DMS79 (cell line): ENCODE measurements around the gene CMTM3.
"Not testable (repeated sequence)": the region's sequence is repeated elsewhere in the genome, so short reads cannot be mapped to it uniquely, and the experiment has no call there.

Source experiments
- DNase-seq: peaks from one replicate; lab custom pipeline; 2025; lab: John Stamatoyannopoulos, UW

The CMTM3 gene

DNA sequence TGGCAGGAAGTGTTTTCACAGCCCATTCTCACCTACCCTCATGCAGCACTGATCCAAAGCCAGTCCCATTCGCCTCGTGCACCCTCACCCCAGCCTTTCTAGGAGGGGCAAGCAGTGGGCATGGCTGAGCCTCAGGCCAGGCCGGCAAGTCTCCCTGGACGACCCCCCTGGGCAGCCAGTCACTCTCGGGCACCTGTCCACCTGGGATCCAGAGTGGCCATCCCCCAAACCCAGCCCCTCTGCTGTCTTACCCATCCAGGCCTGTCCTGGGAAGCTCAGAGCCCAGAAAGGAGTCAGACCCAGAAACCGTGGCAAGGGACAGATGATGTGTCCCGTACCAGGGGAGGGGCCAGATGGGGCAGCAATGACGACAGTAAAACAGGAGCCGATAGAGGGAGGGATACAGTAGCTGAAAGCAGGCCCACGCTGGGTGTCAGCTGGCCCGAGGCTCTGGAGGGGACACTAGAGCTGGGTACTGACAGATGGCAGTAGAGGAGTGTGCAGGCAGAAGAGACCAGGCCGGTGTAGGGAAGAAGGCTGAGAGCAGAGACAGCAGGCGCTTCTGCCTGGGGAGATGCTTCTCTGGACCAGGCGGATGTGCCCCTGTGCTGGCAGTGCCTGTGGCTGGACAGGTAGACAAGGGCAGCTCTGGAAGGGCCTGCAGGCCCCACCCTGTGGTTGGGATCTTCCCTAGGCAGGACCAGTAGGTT, 5.8 kb downstream of the CMTM3 start:
- DNase-seq, result no peak

DNA sequence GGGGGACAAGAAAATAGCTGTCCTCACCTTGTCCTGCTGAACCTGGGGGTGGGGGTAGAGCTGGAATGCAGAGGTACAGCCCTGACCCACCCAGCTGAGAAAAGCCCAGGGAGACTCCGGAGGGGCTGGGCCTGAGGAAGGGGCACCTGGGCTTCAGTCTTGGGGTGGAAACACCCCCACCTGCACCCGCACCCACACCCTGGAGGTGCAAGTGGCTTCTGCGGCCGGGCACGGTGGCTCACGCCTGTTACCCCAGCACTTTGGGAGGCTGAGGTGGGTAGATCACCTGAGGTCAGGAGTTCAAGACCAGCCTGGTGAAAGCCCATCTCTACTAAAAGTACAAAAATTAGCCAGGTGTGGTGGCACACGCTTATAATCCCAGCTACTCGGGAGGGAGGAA, 7.4 kb downstream of the CMTM3 start:
- DNase-seq, result not testable (repeated sequence)

DNA sequence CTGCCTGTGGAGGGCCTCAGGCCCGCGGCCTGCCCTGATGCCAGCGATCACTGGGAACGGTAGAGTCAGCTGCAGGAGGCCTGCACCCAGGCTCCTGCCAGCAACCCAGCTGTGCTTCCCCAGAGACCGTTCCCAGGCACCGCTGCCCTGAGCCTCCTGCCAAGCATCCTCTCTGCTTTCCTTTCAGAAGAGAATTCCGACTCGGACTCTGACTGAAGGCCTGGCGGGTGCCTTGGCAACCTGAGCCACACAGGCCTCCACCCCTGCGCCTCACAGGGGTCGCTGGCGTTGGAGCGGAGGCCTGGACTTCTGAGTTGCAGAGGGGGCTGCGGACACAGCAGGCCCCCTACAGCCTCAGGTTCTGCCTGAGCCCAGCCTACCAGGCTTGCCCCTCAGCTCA, 7.9 kb downstream of the CMTM3 start:
- DNase-seq, result no peak

DNA sequence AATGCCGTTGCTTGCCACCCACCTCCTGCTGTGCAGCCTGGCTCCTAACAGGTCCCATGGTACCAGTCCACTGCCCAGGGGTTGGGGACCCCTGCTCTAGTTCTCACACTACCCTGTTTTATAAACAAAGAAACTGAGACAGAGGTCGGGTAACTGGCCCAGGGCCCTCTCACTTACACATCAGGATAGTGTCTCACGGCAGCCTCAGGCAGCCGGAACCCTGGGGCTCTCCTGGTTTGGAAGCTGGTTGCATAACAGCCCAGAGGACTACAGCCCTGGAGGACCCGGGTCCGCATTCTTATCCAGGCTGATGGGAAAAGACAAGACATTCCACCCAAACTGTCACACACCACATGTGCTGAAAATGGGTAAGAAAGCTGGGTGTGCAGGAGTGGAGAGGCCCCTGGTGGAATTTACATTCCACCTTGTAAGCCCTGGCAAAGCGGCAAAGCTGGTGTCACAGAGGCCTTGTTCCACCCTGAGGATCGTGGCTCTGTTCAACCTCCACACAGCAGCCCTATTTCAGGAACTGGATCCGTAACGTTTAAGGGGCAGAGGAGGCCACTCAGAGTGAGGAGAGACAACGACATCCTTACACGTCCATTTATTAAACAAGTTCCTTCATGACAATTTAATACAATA, 9.8 kb downstream of the CMTM3 start:
- DNase-seq, result no peak

DNA sequence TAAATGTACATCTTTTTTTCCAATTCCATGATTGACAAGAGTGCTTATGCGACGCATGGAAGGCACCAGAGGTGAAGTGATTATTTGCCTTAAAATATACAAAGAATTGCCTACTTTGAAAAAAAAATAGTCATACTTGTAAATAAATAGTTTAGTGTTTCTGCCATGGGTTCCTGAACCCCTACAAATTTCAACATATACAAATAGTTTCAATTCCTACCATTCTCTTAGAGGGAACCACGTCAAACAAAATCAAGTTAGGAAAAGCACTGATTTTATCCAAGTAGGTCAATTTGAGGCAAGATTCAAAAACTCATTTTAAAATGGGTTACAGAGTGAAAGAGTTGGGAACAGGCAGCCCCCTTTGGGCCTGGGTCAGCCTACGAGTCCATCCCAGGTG, 11.7 kb downstream of the CMTM3 start:
- no peak for DNase-seq

DNA sequence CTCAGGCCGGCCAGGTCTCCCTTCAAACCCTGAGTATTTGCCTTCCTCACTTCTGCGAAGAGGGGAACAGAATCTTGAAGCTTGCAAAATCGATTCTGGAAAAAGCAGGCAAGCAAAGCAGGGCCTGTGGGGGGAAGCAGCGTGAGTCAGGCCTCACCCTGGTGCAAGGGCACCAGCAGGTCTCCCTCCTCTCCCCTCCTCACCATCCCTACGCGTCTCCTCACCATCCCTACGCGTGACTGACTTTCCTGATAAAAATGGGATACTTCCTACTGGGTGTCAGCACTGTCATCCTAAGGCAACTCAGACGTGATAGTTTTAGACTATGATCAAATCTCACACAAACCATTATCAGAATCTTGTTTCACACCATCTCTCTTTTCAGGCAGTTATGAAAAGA, 12.1 kb downstream of the CMTM3 start:
- no peak for DNase-seq

DNA sequence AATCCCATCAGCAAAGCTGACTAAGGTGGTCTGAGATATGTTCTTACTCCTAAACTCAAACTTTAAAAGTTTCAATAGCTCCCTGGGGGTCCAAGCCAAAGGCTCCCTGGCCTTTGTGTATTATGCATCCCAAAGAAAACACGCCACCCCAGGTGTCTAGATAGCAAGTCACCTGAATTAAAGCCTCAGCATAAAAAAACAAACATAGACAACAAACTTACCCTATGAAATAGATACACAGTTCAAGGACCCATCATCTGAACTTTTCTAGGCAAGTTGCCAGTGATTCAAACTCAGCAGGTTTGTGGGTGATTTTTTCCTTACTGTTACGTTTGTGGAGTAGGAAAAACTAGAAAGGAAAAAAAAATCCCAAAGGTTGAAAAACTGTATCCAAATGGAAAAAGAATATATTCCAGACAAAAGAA, 12.5 kb downstream of the CMTM3 start:
- no peak for DNase-seq

DNA sequence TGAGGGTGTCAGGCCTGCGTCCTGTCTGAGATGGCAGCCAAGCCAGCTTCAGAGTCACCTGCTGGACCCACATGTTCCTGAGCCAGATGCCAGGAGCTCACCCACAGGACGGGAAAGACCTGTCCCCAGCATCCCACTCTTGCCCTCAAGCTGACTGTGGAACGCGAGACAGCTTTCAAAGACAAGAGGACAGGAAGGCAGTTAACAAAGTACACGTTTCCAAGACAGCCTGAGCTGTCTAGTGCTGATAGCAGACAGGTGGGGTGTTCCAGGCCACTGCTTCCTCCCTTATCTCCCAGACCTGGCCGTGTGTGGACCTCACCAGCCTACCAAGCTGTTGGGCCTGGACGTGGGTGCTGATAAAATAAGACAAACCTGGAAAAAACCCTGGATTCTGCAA, 13.2 kb downstream of the CMTM3 start:
- no peak for DNase-seq

DNA sequence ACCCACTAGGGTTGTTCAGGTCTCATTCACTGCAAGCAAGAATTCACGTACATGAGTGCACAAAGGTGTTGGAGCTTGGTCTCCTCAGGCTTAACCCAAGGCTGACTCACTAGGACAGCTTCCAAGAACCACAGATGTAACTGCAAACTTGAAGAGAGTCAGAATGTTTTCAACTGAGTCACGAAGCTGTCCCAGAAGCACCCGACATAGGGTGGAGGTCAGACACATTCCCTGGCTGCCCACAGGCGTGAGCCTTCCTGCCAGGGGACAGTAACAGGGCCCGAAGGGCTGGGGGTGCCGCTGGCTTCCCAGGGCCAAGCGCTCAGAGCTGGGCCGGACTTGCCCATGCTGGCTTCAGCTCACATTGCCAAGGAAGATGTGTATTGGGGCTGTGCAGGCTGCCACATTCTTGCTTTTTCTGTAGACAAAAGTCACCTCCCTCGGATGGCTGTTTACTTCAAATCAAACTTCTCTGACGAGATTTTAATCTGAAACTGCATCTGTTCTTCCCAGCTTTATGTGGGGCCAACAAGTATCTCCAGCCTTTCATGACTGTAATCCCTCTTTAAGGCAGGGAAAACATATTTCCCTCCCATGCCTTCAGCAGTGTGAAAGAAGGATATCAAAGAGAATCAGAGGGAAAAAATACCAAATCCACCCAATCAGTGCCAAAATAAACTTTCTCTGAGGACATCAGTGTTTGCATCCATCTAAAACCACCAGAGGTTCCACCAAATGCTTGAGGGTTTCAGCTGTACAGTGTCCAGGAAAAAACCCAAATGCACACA, 14.3 kb downstream of the CMTM3 start:
- DNase-seq, result no peak

DNA sequence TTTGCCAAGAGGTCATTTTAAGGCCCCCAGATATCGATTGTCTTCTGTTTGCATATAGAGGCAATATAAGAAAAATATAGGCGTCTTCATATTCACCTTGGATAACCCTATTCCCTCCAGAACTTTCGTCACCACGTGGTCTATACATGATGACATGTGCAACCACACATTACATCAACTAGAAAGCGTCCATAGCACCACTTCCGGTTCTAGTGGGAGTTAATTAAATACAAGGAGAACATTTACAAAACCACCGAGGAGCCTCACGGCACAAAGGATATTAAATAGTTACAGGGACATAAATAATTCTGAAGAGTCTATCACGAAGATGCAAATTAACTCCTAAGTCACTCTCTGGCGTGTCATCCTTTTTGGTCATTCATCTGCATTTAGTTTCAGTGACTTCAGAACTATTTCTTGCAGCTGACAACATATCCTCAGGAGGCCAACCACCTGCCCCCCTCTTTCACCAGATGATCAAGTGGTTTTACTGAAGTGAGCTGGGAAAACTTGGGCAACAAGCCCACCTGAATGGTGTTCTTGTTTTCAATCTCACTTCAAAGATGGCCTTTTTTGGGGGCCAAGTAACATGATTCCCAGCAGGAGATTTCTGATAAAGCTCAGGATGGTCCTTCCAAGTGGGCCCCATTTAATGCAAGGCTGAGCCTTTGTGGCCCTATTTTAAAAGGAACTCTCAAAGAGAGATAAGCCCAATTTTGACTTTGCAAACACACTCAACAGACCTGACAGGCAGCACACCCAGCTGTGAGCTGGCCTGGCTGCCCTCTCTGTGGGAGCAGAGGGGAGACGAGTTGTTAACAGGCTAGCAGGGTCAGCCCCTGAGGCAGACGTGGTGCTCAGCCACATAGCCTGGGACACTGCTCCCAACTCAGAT, 15.3 kb downstream of the CMTM3 start:
- peak; percentile 42 for DNase-seq

DNA sequence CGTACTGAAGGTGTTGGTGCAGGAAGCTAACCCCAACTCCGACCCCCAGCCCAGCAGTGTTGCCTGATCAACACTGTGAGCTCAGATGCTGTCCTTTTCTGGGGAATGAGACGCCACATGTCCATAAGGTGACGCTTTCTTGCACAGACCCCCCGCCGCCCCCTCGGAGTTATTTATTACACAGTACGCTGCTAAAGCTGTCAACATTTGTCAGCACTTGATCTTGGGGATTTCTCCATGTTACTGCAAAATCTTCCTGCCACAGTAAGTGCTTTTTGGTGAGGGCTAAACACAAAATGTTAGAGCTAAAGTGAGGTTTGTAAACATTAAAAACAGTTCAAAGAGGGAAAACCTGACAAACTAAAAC, 15.9 kb downstream of the CMTM3 start:
- DNase-seq, result no peak

DNA sequence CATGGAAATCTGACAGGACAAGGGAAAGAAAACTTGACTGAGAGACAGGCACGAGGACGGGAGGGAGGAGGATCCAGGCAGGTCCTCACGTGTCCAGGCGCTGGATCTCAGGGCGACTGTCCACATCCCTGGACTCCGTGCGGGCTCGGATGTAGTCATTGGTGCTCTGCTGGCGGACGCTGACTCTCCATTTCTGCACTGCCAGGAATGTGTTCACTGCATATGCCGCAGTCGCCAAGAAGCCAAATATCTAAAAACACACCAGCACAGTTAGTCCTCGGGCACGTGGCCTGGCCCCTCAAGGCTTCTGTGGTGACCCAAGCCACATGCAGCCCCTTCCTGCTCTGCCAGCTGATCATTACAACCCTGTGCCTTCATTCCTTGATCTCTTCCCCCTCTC, 17.5 kb downstream of the CMTM3 start:
- no peak for DNase-seq

DNA sequence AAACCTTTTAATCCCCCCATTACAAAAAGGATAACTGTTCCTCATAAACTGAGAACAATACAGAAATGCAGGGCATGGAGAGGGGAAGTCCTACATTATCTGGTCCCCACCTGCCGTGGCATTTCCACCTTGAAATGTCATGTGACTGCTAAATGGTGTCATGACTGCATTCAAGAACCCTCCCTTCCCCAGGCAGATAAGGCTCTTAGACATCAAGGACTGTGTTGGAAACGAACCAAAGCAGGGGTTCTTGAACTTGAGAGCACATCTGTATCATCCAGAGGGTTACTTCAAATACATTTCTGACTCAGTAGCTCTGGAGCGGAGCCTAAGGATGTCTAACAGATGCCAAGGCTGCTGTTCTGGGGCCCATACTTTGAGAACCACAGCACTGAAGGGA, 18.4 kb downstream of the CMTM3 start:
- peak; percentile 30 for DNase-seq

DNA sequence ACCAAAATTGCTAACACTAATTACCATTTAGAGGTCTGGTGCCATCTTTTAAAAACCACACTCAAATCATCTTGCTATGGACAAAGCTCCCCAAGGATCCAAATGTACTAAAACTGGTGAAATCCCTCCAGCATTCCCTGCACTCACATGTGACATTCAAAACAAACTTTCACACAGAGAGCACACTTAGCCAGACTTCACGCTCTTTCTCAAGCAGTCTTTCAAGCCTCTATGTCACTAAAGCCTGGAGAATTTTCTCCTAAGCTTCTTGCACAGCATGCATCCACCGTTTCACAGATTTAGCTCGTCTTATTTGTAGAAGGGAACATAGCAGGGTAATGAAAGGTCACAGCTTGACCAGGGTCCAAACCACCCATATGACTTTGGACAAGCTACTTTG, 19.3 kb downstream of the CMTM3 start:
- no peak for DNase-seq

DNA sequence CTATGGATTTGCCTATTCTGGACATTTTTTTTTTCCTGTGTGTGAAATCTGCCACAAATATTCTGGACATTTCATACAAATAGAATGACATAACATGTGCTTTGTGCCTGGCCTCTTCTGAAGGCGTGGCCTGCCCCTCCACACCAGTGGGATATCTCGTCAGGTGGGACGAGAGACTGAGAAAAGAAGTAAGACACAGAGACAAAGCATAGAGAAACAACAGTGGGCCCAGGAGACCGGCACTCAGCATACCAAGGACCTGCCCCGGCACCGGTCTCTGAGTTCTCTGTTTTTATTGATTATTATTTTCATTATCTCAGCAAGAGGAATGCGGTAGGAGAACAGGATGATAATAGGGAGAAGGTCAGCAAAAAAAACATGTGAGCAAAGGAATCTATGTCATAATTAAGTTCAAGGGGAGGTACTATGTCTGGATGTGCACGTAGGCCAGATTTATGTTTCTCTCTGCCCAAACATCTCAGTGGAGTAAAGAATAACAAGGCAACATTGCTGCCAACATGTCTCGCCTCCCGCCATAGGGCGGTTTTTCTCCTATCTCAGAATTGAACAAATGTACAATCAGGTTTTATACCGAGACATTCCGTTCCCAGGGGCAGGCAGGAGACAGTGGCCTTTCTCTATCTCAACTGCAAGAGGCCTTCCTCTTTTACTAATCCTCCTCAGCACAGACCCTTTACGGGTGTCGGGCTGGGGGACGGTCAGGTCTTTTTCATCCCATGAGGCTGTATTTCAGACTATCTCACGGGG, 23.3 kb downstream of the CMTM3 start:
- DNase-seq, result not testable (repeated sequence)

DNA sequence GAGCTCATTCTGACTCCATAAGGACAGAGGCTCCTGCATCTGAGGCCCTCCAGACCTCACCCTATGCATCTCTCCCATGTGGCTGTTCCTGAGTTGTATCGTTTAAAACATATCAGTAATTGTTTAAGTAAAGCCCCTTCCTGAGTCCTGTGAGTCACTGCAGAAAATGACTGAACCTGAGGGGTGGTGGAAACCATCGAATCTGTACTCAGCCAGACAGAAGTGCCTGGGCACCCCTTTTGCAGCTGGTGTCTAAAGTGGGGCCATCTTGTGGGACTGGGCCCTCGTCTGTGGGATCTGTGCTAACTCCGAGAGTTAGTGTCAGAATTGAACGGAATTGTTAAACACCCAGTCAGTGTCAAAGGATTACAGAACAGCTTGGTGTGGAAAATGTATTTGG, 25.4 kb downstream of the CMTM3 start:
- no peak for DNase-seq

DNA sequence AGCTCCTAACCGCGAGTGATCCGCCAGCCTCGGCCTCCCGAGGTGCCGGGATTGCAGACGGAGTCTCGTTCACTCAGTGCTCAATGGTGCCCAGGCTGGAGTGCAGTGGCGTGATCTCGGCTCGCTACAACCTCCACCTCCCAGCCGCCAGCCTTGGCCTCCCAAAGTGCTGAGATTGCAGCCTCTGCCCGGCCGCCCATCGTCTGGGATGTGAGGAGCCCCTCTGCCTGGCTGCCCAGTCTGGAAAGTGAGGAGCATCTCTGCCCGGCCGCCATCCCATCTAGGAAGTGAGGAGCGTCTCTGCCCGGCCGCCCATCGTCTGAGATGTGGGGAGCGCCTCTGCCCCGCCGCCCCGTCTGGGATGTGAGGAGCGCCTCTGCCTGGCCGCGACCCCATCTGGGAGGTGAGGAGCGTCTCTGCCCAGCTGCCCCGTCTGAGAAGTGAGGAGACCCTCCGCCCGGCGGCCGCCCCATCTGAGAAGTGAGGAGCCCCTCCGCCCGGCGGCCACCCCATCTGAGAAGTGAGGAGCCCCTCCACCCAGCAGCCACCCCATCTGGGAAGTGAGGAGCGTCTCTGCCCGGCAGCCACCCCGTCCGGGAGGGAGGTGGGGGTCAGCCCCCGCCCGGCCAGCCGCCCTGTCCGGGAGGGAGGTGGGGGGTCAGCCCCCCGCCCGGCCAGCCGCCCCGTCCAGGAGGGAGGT, 26.2 kb downstream of the CMTM3 start:
- DNase-seq, result not testable (repeated sequence)

DNA sequence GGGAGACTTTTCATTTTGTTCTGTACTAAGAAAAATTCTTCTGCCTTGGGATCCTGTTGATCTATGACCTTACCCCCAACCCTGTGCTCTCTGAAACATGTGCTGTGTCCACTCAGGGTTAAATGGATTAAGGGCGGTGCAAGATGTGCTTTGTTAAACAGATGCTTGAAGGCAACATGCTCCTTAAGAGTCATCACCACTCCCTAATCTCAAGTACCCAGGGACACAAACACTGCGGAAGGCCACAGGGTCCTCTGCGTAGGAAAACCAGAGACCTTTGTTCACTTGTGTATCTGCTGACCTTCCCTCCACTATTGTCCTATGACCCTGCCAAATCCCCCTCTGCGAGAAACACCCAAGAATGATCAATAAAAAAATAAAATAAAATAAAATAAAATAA, 27.1 kb downstream of the CMTM3 start:
- not testable (repeated sequence) for DNase-seq

DNA sequence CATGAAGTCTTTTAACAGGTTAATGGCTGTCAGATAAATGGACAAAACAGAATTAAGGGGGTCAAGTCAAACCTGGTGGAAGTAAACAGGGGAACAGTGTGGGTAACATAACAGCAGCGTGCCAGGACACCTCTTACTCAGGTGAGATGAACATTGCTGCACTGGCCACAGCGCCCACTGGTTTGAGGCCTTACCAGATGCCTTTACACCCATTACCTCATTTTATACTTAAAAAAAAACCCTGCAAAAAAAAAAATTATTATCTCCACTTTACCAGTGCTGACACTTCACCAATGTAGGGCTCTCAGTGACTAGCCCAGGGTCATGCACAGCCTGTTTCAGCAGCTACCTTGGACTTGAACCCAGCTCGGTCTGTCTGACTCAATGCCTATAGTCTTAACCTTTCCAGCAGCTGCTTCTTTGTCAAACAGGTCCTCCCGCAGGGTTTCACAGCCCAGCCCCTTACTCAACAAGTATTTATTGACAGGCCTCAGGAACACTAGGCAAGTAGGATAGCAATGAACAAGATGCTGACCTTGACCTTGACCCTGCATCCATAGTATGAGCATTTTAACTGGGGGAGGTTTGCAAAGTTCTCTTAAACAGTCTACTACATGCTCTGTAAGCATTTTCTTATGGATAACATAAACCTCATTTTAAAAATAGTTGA, 30.2 kb downstream of the CMTM3 start:
- no peak for DNase-seq

DNA sequence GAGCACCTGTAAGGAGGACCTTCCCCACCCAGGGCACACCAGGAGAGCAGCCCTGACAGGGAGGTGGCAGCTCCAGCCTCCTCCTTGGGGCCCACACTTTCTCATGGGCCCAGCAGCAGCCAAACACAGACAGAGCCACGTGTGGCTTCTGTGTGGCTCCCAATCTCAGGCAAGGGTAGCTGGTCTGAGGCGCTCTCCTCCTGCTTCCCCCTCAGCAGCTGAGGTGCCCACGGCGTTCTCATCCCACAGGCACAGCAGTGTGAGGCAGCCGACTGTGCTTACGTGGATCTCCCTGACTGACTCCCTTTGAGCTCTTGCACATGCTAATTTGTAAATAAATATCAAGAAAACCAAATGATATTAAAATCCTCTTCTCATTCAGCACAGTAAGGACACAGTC, 30.9 kb downstream of the CMTM3 start:
- no peak for DNase-seq
